DMS114 treated with DMSO at 0.1 percent for 48 hours (cell line): ENCODE results near the gene ZNF429.
"Not testable (repeated sequence)": the region's sequence is repeated elsewhere in the genome, so short reads cannot be mapped to it uniquely, and the experiment has no call there.

ENCODE experiments used
- DNase-seq: peaks from one replicate; lab custom pipeline; 2025; ENCODE audit not compliant: unreplicated experiment; lab: John Stamatoyannopoulos, UW

Gene ZNF429

DNA sequence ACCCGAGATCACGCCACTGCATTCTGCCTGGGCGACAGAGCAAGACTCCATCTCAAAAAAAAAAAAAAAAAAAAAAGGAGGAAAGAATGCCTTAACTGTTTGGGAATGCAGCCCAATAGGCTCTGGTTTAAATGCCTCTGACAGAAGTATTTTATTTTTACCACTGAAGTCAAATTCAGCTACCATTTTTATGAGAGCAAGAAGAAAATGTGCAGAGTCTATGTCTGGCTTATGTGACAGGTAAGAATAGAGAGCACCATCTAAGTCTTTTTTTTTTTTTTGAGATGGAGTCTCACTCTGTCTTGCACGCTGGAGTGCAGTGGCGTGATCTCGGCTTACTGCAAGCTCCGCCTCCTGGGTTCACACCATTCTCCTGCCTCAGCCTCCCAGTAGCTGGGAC, 7.2 kb downstream of the ZNF429 start:
- not testable (repeated sequence) for DNase-seq

DNA sequence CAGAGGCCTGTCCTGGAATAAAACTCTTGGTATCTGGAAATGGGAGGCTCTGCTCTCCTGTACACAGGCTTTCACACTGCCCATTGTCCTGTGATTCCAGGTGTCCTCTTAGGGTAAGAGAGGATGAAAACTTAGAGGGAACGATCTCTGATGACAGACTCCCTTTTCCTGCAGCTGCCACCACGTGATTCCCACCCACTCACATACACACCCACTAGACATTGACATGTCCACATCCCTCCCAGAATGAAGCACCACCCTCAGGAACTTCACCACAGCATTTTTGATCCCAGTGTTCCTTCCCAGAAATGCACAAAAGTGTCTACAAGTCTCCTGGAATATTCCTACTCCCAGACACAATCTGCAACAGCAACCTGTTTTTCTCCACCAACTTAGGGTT, 8.2 kb downstream of the ZNF429 start:
- no peak for DNase-seq

DNA sequence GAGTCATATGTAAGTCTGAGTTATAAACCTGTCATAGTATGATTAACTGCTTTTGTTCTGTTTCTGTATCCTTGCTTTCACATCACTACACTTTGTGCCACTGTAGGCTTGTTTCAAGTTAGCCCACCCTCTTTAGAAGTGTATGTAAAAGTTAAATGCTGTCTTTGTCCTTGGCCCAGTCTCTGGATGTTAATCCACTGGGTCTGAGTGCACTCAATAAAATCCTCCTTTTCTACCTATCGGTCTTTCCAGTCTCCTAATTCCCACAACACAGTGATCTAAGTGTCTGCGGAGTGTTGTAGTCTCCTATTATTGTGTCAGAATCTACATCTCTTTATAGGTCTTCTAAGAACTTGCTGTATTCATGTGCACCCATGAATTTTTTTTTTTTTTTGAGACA, 14.1 kb downstream of the ZNF429 start:
- DNase-seq, result no peak

DNA sequence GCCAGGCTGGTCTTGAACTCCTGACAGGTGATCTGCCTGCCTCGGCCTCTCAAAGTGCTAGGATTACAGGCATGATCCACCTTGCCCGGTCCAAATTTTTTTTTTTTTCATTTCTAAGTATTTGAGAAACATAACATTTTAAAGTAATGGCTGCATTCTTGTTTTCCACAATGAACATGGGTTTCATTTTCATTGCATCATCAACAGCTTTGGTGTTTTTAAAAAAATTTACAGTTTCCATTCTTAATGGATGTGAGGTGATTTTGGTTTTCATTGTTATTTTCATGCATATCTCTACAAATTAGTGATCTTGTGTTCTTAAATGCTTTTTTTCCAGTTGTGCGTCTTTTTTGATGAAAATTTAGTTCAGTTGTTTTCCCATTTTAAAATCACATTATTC, 27.5 kb downstream of the ZNF429 start:
- DNase-seq, result no peak

DNA sequence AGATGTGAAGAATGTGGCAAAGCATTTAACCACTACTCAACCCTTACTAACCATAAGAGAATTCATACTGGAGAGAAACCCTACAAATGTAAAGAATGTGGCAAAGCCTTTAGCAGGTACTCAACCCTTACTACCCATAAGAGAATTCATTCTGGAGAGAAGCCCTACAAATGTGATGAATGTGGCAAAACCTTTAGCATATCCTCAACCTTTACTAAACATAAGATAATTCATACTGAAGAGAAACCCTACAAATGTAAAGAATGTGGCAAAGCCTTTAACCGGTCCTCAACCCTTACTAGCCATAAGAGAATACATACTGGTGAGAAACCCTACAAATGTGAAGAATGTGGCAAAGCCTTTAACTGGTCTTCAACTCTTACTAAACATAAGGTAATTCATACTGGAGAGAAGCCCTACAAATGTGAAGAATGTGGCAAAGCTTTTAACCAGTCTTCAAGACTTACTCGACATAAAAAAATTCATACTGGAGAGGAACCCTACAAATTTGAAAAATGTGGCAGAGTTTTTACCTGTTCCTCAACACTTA, 31.4 kb downstream of the ZNF429 start:
- not testable (repeated sequence) for DNase-seq

DNA sequence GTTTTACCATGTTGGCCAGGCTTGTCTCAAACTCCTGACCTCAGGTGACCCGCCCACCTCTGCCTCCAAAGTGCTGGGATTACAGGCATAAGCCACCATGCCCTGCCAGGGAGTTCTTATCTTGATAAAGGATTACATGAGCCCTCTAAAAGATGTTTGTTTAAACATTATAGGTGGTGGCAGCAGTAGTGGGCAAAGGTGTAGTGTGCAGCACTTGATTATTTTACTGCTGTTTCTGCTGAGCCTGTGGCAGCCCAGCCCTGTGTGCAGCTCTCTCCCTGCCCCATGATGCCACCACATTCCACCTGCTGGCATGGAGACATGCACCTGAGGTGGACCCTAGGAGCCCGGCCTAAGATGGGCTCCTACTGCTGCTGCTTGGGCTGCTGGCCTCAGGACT, 54.0 kb downstream of the ZNF429 start:
- no peak for DNase-seq

DNA sequence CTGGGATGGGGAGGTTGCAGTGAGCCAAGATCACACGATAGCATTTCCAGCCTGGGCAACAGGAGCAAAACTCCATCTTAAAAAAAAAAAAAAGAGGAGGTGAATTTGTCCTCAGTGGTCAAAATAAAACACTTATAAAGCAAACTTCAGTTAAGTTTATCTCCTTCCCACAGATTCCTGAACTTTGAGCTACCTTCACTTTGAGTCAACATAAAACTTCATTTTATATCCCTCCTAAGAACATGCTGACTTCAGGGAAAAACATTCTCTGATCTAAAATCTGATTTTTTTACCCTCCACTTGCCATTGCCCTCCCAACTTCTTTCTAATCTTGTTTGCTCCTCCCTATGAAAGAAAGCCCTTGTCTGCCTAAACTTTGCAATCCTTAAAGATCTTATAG, 59.0 kb downstream of the ZNF429 start:
- DNase-seq, result no peak

DNA sequence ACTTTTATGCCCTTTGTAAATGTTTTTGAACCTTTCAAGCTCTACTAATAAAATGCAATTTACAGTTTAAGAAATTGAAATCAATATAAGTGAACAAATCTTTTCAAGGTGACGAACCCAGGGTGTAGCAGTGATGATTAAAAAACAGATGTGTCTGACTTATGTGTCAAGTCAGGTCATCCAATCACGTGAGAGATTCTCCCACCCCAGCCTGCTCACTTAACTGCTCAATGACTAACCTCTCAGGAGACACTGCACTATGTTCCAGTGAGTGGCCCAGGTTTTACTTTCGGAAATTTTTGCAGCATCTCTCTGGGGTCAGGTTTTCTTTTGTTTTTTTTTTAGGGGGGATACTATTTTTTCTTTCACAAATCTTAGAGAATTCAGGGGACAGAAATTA, 60.7 kb downstream of the ZNF429 start:
- no peak for DNase-seq

DNA sequence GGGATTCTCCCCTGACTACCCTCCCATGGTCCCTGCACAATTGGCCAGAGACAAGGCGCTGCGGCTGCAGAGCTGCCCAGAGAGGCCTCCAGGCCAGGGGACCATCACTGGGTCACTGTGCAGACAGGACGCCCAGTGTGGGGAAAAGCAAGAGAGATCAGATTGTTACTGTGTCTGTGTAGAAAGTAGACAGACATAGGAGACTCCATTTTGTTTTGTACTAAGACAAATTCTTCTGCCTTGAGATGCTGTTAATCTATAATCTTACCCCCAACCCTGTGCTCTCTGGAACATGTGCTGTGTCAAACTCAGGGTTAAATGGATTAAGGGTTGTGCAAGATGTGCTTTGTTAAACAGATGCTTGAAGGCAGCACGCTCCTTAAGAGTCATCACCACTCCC, 62.4 kb downstream of the ZNF429 start:
- not testable (repeated sequence) for DNase-seq

DNA sequence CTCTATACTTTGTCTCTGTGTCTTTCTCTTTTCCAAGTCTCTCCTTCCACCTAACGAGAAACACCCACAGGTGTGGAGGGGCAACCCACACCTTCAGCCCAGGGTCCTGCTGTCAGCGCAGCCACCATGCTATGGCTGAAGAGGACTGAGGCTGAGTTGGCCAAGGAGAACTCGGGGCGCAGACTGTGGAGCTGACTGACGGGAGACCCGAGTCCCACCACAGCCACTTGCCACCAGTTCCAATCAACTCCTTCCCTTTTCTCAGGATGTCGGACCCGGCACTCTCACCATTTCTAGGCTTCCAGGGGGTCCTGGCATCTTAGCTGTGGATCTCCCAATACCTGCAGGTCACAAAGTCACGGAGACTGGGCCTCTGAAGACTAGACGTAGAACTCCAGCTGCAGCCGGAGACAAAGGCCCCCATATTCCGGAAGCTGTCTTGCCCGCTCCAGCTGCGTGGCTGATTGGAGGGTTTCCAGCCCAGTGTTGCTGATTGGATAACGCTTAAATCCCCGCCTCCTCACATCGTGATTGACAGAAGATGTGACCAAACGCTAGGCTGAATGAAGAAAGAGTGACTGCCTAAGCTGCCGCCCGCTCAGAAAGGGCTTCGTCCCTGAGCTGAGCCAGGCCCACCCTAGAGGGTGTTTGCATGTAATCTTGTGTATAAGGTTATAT, 63.6 kb downstream of the ZNF429 start:
- peak; percentile 98 for DNase-seq

DNA sequence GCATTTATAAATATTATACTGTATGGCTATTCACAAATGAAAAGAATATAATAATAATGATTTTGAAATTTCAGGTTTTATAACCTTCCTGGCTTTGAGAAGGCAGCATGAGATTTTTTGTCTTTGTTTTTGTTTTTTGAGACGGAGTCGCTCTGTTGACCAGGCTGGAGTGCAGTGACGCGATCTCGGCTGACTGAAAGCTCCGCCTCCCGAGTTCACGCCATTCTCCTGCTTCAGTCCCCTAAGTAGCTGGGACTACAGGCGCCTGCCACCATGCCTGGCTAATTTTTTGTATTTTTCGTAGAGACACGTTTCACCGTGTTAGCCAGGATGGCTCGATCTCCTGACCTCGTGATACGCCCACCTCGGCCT, 64.1 kb downstream of the ZNF429 start:
- DNase-seq, result peak; percentile 93

DNA sequence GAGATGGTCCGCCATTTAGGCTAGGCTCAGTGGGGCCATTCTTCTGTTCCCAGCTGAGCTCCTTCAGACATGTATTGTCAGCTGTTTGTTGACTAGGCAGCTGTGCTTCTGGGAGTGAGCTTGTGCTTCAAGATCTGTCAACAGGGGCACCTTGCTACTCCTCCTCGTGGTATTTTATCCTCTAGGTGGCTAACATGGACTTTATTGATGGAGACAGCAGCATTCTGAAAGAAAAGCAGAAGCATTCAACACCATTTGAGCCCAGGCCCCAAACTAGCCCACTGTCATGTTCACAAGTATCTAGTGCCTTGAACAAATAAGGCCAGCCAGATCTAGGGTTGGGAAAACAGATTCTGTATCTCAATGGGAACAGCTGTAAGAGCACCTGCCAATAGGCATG, 65.9 kb downstream of the ZNF429 start:
- no peak for DNase-seq

DNA sequence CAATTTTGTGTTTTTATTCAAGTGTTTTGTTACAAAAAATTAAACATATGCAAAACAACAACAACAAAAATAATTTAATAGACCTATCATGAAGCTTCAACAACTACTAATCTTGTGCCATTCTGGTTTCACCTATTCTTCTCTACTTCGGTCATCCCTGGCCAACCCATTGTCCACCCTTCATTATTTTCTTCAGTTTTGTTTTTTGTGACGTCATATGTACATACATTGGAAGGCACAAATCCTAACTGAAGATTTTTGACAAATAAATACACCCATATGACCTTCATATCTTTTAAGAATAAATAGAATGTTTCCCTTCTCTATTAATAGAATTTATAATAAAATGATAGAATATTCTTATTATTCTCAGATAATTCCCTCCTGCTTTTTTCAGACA, 69.2 kb downstream of the ZNF429 start:
- no peak for DNase-seq

DNA sequence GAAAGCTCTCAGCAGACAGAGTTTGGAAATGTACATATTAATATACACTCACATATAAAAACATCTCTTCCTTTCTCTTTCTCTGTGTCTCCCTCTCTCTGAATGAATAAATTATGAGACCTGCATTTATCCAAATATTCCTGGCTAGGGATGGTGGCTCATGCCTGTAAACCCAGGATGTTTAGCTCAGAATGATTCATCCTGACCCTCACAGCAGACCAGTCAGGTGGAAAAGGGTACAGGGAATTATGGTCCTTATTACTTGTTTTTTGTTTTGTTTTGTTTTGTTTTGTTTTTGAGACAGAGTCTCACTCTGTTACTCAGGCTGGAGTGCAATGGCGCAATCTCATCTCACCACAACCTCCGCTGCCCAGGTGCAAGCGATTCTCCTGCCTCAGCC, 71.1 kb downstream of the ZNF429 start:
- no peak for DNase-seq

DNA sequence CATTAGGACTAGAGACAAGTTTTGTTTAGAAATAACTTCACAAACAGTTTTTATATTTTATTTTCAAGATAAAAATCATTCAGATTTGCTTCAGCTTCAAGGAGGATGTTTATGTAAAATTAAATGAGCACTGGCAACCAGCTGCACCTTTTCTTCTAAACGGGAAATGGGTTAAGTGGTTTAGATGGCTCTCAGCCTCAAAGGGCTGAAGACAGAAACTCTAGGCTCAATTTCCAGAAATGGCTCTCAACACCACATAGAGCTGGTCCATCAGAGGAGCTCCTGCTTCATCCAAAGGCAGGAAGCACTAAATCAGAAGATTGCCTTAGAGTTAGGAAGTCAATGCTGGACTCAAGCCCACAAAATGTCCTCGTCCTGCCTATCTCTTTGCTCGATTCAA, 74.7 kb downstream of the ZNF429 start:
- no peak for DNase-seq

DNA sequence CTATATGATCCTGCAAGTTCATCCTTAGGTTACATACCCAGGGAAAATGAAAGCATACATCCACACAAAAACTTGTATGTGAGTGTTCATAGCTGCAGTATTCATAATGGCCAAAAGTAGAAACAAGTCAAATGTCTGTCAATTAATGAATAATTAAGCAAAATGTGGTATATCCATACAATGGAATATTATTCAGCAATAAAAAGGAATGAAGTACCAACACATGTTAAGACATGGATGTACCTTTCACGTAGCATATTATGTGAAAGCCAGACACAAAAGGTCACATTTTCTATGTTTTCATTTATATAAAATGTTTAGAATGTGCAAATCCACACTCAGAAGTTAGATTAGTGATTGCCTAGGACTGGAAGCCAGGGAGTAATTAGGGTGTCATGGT, 75.4 kb downstream of the ZNF429 start:
- DNase-seq, result no peak

DNA sequence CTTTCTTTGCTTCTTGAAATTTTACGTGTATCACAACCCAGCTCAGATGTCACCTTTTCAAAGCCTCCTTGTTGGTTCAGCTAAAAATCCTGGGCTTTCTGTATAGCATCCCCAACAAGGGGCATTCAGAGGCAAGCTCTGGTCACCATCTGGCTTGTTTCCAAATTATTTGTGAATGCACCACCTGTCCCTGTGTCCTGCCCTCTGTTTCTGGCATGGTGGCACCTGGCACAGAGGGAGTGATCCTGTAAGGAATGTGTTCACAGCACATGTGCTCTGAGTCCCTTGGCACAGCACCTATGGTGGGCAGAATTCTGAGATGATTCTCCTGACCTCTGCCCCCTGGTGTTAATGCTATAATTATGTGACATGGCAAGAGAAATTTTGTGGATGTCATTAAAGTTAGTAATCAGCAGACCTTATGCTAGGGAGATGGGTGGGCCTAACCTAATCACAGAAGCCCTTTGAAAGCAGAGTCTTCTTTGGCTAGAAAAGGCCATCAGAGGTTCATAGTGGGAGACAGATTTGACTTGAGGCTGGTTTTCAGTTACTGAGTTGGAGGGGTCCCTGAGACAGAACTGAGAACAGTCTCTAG, 76.3 kb downstream of the ZNF429 start:
- DNase-seq, result no peak

DNA sequence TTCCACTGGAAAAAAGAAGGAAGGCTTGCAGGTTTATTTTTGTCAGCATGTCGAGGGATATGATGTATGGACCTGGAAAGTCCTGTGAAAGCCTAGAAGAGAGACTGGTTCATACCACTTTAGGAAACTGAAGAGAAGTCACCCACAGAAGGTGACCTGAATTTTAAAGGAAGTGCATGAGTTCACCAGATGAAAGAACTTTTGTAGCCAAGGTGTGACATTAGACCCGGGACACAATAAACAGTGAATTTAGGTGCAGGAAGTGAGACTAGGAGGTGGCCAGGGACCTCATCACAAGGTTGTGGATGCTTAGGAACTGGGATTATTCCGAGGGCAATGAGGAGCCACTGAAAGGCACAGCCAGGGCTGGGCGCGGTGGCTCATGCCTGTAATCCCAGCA, 79.1 kb downstream of the ZNF429 start:
- no peak for DNase-seq

DNA sequence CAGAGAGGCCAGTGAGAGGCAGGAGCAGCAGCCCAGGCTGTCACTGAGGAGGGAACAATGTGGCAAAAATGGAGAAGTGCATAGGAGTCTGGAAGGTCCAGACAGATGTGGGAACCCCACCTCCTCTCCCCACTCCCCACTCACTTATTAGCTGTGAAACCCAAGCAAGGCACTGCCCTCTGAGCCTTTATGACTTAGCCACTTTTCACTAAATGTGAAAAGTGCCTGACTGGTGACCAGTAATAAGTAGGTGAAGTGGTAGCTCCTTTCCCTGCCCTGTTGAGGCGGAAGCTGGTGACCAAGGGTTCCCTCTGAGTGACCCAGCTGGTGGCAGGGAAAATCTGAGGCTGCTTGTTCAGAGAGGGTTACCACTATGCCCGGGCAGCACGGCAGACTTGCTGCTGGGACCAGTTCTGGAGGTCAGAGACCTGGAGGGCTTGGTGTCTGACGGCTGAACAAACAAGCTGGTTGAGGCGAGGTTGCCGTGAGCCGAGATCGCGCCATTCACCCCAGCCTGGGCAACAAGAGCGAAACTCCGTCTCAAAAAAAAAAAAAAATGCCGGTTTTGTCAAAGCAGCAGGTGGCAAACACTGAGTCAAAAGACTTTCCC, 80.0 kb downstream of the ZNF429 start:
- DNase-seq, result no peak

DNA sequence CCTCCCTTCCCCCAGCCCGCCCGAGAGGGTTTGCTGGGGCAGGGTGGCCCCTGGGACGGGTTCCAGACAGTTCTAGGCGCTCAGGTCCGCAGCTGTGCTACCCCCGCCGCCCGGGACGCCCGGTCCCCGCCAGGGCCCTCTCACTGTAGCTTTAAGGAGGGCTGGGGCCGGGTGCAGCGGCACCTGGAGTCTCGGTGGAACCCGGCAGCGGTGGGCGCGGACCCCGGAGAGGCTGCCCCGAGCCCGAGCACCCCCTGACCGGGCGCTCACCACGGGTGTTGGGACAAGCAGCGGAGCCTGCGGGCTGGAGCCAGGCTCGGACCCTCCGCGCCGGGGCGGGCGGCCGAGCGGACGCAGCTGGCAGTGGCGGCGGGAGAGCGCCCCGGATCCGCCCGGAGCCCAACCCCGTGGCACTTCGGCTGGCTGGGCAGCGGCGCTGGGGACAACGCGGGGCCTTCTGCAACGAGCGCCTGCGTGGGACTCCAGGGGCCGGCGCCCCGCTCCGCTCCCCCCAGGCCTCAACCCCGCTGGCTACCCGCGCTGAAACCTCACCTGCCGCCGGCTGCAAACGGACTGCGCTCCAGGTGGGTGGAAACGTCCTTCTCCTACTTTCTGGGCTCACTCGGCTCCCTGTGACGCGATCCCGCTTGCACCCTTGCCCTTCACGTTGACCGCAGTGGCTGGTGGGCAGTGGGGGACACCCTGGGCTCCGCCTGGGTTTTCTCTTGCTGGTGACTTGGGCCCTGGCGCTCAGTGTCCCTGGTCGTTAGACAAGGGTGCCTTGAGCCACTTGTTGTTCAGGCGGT, 81.1 kb downstream of the ZNF429 start:
- no peak for DNase-seq

DNA sequence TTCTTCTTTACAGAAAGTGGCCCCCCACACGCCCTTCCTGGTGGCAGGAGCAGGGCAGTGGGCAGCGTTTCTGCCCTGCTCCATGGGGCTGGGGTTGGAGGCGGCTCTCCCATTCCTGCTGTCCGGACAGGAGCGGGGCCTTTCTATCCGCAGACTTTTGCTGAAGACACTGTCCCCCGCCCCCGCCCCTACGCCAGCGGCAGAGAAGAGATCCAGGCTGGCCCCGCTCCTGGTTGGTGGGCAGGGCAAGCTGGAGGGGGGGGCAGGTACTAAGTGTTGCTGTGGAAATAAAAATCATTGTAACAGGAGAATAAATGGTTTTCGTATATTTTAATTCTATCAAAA, 81.7 kb downstream of the ZNF429 start:
- no peak for DNase-seq

DNA sequence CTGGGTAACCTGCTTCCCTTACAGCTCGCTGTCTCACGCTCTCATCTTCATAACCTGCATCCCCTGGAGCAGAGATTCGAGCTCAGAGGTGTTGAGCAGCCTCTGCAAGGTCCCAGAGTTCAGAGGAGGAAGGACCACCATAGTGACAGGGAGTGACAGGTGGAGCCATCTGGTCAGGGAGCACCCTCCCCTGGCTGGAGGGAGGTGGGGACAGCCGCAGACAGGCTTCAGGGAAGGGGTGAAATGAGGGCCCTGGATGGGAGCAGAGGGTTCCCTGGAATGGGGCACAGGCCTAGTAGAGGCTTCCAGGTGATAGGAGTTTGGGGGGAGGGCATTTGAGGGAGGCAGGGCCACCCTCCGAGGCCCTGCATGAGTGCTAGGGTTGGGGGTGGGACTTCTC, 82.1 kb downstream of the ZNF429 start:
- no peak for DNase-seq
